Psoas muscle (tissue), 8 donors: ENCODE data around the gene HOXA4. TPM values are rescaled to one million over a fixed set of nuclear protein-coding genes. Genes with fewer than 3 reads are reported as not detected.

Source experiments
- ATAC-seq, 4 donors: fragments of 200-7000 bp; cut with Tn5 transposase; one replicate each; pipeline ENCODE4 v1.9.1; 2020; ENCODE audit warnings: moderate library complexity in 3 of 4, mild to moderate bottlenecking in 2 of 4
- DNase-seq, 2 donors: peaks; one replicate each; pipeline ENCODE4 v3.0.0-alpha.2; 2020
- H3K27ac ChIP-seq: fragments of 200-600 bp; one replicate; pipeline ENCODE4 v1.8.0; 2022
- H3K27me3 ChIP-seq, 3 donors: fragments of 200-600 bp in 1 of 3; one replicate each; pipeline versions ENCODE4 v1.6.1 to v1.8.0; 2013 to 2022; ENCODE audit warnings: low read length in 2 of 3, mild to moderate bottlenecking in 2 of 3, moderate library complexity in 1 of 3; ENCODE audit not compliant: insufficient read depth in 3 of 3
- H3K36me3 ChIP-seq, 2 donors: fragments of 200-600 bp in 1 of 2; one replicate each; pipeline versions ENCODE4 v1.6.1 to v1.8.0; 2013 to 2022; ENCODE audit warnings: low read depth in 1 of 2, mild to moderate bottlenecking in 1 of 2, moderate library complexity in 1 of 2; ENCODE audit not compliant: insufficient read depth in 1 of 2
- H3K4me1 ChIP-seq: fragments of 200-600 bp; one replicate; pipeline ENCODE4 v1.8.0; 2022
- H3K4me3 ChIP-seq: fragments of 200-600 bp; one replicate; pipeline ENCODE4 v1.8.0; 2022; ENCODE audit warnings: mild to moderate bottlenecking
- H3K9me3 ChIP-seq: fragments of 200-600 bp; one replicate; pipeline ENCODE4 v1.8.0; 2022
- WGBS, 3 donors: extraction: QIAGEN DNeasy Blood & Tissue Kit; methylation state at CpG; one replicate each; pipeline versions ENCODE4 v1.1.6 to v1.1.7; 2013; 5-methylcytosine and 5-hydroxymethylcytosine counted together
- intact Hi-C, 2 donors: fragments of 100-400 bp; cut with DNase I; formaldehyde crosslinking; loops; one replicate each; pipeline versions ENCODE4 v1.11.0 to v1.14.2; 2022
- polyA plus RNA-seq, 3 donors: library from polyadenylated mRNA; stranded (reverse); fragments of 200-250 nt; gene quantifications; one replicate each; pipeline ENCODE4 v1.2.3, GENCODE V29; 2013
- total RNA-seq, 4 donors: library from RNA; stranded (reverse); fragmentation: NEBNext Ultra II Directional in 2 of 4; extraction: Animal tissue kit (Norgen Biotek cat#: 25700) in 2 of 4; gene quantifications; one replicate each; pipeline versions ENCODE4 v1.2.1 to v1.2.4, GENCODE V29; 2021 to 2023
- TF ChIP-seq, protein P1 (sequence below): fragments of 200-600 bp; IDR thresholded peaks from one replicate; pipeline ENCODE4 v1.8.0; 2022; ENCODE audit warnings: antibody characterized with exemption
- donor health status: healthy with polysubstance abuse.
- donor health status: DM: no; HTN: no; CAD: no; lungs with moderate emphysema.
- donor health status: Bipolar disorder and iron deficiency.
- donor health status: healthy.
- donor health status: DM: yes; HTN: yes; CAD: no.
- donor health status: DM: no; HTN: no; CAD: no.
- donor health status: DM: no; HTN: no; CAD: no.
- donor health status: DM: yes; HTN: yes; CAD: no.

The HOXA4 gene
- total and polyA plus RNA-seq, 7 donors, result 6.8 to 20.8 (median 10.1) TPM

DNA sequence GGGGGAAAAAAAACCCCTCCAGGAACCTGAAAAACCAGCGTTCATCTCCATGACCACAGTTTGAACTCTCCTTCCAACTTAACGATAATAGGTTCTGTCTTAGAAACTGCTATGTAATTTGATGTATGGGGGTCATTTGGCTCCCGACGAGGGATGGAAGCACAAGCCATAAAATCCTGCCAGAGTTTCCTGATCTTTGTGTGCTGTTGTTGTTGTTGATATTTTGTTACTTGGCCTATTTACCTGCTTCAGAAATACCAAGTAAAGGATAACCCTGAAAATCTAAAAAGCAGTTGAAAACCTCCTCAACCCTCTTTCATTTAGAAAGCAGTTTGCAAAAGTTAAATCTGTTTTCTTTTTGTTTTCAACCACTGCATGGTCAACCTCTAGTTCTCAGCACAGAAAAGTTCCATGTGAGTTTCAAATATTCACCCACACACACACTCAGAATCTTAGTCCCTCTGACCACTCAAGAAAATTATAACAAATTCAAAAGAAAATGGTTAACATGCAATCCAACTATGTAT, 18.7 kb downstream of the HOXA4 start:
- H3K4me1 ChIP-seq, result peaks cover 34% of the 10 kb centered on the region
- no peak overlapping the region for H3K4me3 ChIP-seq
- intact Hi-C loops, result no loop called here
- peaks cover 0 to 2% of the 10 kb centered on the region in 2 donors for H3K36me3 ChIP-seq
- no peaks in the 10 kb centered on the region for H3K27me3 ChIP-seq
- H3K9me3 ChIP-seq, result no peaks in the 10 kb centered on the region
- DNase-seq, result no peak
- peak overlapping the region; percentile 92 for H3K27ac ChIP-seq
- ATAC-seq, result no peak
- TF ChIP-seq, protein P1, sequence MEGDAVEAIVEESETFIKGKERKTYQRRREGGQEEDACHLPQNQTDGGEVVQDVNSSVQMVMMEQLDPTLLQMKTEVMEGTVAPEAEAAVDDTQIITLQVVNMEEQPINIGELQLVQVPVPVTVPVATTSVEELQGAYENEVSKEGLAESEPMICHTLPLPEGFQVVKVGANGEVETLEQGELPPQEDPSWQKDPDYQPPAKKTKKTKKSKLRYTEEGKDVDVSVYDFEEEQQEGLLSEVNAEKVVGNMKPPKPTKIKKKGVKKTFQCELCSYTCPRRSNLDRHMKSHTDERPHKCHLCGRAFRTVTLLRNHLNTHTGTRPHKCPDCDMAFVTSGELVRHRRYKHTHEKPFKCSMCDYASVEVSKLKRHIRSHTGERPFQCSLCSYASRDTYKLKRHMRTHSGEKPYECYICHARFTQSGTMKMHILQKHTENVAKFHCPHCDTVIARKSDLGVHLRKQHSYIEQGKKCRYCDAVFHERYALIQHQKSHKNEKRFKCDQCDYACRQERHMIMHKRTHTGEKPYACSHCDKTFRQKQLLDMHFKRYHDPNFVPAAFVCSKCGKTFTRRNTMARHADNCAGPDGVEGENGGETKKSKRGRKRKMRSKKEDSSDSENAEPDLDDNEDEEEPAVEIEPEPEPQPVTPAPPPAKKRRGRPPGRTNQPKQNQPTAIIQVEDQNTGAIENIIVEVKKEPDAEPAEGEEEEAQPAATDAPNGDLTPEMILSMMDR, result no peak
- 22 to 28% (median 26%) methylated on average over 4 of the region's 4 CpGs for WGBS, 3 donors

DNA sequence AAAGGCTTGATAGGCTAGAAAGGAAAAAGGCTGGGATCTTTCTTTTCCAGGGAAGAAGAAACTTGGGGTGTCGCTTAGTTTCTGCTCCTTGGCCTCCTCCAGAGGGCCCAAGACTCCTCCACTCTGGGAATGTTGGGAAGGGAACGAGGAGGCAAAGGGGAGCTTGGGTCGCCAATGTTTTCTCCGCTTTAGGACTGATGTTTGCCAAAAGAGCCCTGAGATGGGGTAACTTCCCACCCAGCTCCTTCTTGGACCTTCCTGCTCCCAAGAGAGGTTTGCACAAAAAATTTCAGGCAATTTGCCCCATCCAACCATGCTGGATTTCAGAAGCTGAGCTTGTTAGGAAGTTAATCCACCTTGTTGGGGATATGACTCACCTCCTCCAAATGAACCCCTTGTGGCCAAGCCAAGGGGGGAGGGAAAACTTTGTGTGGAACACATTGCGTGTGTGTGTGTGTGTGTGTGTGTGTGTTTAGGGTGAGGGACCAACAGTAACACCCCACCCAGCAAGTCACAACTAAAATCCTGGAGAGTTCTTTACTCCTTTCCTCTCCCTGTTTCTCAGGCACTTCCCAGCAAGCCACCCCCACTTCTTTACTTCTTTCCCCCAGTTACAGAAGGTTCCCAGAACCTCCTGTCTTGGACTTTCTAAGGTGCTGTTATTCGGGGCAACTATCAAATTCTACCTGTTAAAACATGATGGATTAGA, 19.4 kb downstream of the HOXA4 start:
- TF ChIP-seq, protein P1, result no peak
- no peaks in the 10 kb centered on the region for H3K9me3 ChIP-seq
- peak overlapping the region; percentile 92 for H3K27ac ChIP-seq
- H3K4me1 ChIP-seq, result peaks cover 41% of the 10 kb centered on the region
- no peaks in the 10 kb centered on the region for H3K27me3 ChIP-seq
- no peaks in the 10 kb centered on the region for H3K36me3 ChIP-seq
- intact Hi-C loops, result no loop called here
- ATAC-seq (peak in 3 of 4 donors; percentile 38 to 58 (median 50)), DNase-seq (peak; percentile 68 to 77)
- 51 to 54% (median 53%) methylated on average over 6 of the region's 6 CpGs for WGBS, 3 donors
- peak overlapping the region; percentile 33 for H3K4me3 ChIP-seq

DNA sequence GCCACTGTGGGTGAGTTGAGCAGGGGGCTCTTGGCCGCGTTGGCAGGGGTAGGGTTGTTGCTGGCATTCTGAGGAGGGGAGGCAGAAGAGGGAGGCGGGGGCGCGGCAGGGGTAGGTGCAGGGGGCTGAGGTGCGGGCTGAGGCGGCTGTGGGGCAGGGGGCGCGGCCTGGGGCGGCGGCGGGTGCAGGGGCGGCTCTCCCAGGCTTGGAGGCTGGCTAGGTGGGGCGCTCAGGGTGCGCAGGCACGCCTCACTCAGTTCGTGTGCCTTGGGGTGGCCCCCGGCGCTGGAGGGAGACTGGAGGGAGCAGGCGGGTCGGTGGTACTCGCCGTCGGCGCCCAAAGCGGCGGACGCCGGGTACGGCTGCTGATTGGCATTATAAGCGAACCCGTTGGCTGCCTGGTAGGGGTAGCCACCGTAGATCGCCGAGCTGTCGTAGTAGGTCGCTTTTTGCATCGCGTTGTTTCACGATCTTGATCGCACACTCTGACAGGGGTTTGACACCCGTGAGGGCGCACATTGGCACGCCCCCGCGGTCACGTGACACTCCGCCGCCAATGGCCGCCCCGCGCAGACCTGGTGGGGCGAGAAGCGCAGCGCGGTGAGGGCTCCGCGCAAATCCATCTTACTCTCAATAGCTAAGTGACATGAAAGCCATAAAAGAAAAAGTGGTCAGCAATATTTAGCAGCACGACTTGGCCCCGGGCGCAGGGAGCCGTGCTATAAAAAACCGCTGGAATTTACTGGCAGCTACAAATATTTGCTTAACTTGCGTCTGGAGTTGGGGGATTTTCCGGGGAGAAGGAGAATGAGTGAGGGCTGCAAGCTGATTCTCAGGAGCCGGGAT, 20.1 kb downstream of the HOXA4 start:
- Histone ChIP-seq H3K4me3 (peak overlapping the region; percentile 33), H3K36me3 (no peaks in the 10 kb centered on the region), H3K4me1 (peaks cover 43% of the 10 kb centered on the region), H3K9me3 (no peaks in the 10 kb centered on the region), H3K27ac (peak overlapping the region; percentile 68), H3K27me3 (no peaks in the 10 kb centered on the region)
- ATAC-seq, result peak in 3 of 4 donors; percentile 27 to 66 (median 47)
- TF ChIP-seq, protein P1, result no peak
- peak; percentile 79 for DNase-seq
- intact Hi-C loops, result no loop called here
- 59 to 66% (median 65%) methylated on average over 51 to 66 of the region's 66 CpGs for WGBS, 3 donors

DNA sequence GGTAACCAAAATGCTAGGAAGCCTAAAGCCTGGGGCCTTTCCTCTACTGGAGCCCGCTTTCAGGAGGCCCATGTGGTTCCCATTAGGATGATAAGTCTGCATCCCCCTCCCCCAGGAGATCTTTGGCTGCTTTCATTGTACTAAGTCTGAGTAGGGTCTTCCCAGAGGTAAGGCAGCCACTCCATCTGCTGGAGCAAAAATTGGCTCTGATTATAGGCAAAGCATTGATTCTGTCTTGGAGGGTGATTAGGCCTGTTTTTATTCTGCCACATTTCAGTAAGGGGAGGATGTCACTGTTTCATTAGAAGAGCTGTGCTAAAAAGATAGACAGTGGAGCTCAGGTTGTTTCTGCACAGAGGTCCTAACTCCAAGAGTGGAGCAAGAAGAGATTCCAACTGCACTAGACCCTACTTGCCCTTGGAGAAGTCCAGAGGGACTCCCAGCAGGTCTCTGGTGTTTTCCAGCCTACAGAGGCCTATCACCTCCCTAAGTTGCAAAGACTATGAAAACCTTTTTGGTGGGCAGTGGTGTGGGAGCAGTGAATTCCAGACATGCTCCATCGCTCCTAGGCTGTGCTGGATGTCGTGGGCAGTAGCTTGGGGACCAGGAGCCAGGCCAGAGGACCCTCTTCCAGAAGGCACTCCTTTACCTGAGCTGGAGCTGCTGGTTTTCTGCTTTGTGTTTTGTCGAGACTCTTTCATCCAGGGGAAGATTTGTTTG, 20.9 kb downstream of the HOXA4 start:
- Histone ChIP-seq H3K4me3 (no peak overlapping the region), H3K27ac (peak overlapping the region; percentile 70), H3K9me3 (no peaks in the 10 kb centered on the region), H3K27me3 (no peaks in the 10 kb centered on the region), H3K36me3 (no peaks in the 10 kb centered on the region), H3K4me1 (peaks cover 48% of the 10 kb centered on the region)
- intact Hi-C loops, result no loop called here
- WGBS, 3 donors, result 94 to 100% (median 95%) methylated on average over 4 of the region's 4 CpGs
- TF ChIP-seq, protein P1, result no peak
- DNase-seq (no peak), ATAC-seq (no peak)
